ENCODE results near the gene FCN2.

FCN2 gene

GRCh38 chr9:134889386-134890154 lies 9.0 kb downstream of the FCN2 start:
- peak; percentile 33 for DNase-seq

- no peak for DNase-seq
Measured at GRCh38 chr9:134890155-134890495, 9.5 kb downstream of the FCN2 start.

GRCh38 chr9:134891053-134891452 lies 10.4 kb downstream of the FCN2 start:
- DNase-seq = peak; percentile 42

GRCh38 chr9:134891713-134892112 lies 11.1 kb downstream of the FCN2 start:
- DNase-seq = no peak

GRCh38 chr9:134892221-134892620 lies 11.6 kb downstream of the FCN2 start:
- no peak for DNase-seq

- no peak for DNase-seq
Measured at GRCh38 chr9:134892820-134893420, 12.3 kb downstream of the FCN2 start.

- DNase-seq = no peak
Measured at GRCh38 chr9:134894136-134894860, 13.7 kb downstream of the FCN2 start.

- DNase-seq = no peak
Measured at GRCh38 chr9:134895097-134895496, 14.5 kb downstream of the FCN2 start.

- DNase-seq = no peak
Measured at GRCh38 chr9:134895567-134895907, 14.9 kb downstream of the FCN2 start.

- peak; percentile 59 for DNase-seq
Measured at GRCh38 chr9:134895908-134896833, 15.6 kb downstream of the FCN2 start.

GRCh38 chr9:134896834-134897583 lies 16.4 kb downstream of the FCN2 start:
- no peak for DNase-seq

- no peak for DNase-seq
Measured at GRCh38 chr9:134897584-134898170, 17.1 kb downstream of the FCN2 start.

- no peak for DNase-seq
Measured at GRCh38 chr9:134898319-134898718, 17.7 kb downstream of the FCN2 start.

- DNase-seq = no peak
Measured at GRCh38 chr9:134899168-134899567, 18.6 kb downstream of the FCN2 start.

- DNase-seq = no peak
Measured at GRCh38 chr9:134899818-134900217, 19.2 kb downstream of the FCN2 start.

GRCh38 chr9:134902936-134903335 lies 22.3 kb downstream of the FCN2 start:
- peak; percentile 26 for DNase-seq

- DNase-seq = no peak
Measured at GRCh38 chr9:134908524-134909309, 28.1 kb downstream of the FCN2 start.

GRCh38 chr9:134909511-134910481 lies 29.2 kb downstream of the FCN2 start:
- no peak for DNase-seq

- DNase-seq = no peak
Measured at GRCh38 chr9:134912126-134912840, 31.7 kb downstream of the FCN2 start.
